Measurements from ENCODE around the gene HTRA3. TPM values are rescaled to one million over a fixed set of nuclear protein-coding genes. Genes with fewer than 3 reads are reported as not detected.
A peak's percentile ranks its signal among the peaks of the same experiment; 100 is the strongest.

The HTRA3 gene
- 16.3 and 19.7 TPM in 2 replicates for polyA plus RNA-seq (2011; rRNA removed)
- 10.5 and 10.7 TPM in 2 replicates for polyA minus RNA-seq (2011; rRNA and poly(A)+ RNA removed)

DNA sequence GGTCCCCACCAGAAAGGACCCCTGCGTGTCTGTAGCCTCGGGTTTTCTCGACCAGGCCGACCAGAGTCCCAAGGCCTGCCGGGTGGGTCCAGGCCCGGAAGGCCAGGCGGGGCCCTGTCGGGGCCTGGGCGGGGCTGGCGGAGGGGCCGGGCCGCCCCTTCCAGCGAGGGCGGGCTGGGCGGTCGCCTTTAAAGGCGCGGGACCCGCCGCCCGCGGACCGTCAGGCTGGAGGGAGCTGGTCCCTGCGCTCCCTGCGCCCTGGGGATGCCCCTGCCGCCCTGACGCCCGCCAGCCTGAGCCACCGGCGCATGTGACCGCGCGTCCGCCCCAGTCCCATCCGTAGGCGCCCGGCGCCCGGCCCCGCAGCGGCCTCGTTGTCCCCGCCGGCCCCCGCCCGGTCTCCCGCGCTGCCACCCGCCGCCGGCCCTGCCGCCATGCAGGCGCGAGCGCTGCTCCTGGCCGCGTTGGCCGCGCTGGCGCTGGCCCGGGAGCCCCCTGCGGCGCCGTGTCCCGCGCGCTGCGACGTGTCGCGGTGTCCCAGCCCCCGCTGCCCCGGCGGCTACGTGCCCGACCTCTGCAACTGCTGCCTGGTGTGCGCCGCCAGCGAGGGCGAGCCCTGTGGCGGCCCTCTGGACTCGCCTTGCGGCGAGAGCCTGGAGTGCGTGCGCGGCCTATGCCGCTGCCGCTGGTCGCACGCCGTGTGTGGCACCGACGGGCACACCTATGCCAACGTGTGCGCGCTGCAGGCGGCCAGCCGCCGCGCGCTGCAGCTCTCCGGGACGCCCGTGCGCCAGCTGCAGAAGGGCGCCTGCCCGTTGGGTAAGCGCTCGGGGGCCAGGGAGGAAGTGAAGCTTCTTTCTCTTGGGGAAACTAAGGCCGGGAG, at the start of gene HTRA3:
Gene HTRA3, plus strand, starts transcription at position 220 of the 883 bp plus-strand sequence. Its CDS starts 215 bp downstream, at position 435.
- CTCF ChIA-PET, result interaction anchor here (1.2 kb wide), 1 partner anchor 28 kb away, joined by 3 read pairs; no protein-coding TSS in a partner anchor
- TF ChIP-seq, protein P1, sequence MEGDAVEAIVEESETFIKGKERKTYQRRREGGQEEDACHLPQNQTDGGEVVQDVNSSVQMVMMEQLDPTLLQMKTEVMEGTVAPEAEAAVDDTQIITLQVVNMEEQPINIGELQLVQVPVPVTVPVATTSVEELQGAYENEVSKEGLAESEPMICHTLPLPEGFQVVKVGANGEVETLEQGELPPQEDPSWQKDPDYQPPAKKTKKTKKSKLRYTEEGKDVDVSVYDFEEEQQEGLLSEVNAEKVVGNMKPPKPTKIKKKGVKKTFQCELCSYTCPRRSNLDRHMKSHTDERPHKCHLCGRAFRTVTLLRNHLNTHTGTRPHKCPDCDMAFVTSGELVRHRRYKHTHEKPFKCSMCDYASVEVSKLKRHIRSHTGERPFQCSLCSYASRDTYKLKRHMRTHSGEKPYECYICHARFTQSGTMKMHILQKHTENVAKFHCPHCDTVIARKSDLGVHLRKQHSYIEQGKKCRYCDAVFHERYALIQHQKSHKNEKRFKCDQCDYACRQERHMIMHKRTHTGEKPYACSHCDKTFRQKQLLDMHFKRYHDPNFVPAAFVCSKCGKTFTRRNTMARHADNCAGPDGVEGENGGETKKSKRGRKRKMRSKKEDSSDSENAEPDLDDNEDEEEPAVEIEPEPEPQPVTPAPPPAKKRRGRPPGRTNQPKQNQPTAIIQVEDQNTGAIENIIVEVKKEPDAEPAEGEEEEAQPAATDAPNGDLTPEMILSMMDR (IDR thresholded peaks at IDR 0.05; ENCODE audit: low read depth, low read length), result no peak
- Histone ChIP-seq H3K27me3 (ENCODE audit: control insufficient read depth, insufficient read depth, low read length) (peaks cover 2% of the 10 kb centered on the region), H3K27ac (ENCODE audit: low read depth, low read length) (no peak within 1 kb of the TSS), H3K4me3 (ENCODE audit: low read depth, low read length) (peak within 1 kb of the TSS; percentile 48), H3K9me3 (ENCODE audit: control insufficient read depth, insufficient read depth, low read length) (no peaks in the 10 kb centered on the region; the same call in 1 of the 2 replicates)
- POLR2A ChIA-PET, result interaction anchor here (0.6 to 2.0 kb wide), 7 partner anchors 9 to 138 kb away, joined by 3 to 8 read pairs (median 6); no protein-coding TSS in a partner anchor
- DNase-seq (ENCODE audit: low read depth, low spot score), result peak; percentile 7

DNA sequence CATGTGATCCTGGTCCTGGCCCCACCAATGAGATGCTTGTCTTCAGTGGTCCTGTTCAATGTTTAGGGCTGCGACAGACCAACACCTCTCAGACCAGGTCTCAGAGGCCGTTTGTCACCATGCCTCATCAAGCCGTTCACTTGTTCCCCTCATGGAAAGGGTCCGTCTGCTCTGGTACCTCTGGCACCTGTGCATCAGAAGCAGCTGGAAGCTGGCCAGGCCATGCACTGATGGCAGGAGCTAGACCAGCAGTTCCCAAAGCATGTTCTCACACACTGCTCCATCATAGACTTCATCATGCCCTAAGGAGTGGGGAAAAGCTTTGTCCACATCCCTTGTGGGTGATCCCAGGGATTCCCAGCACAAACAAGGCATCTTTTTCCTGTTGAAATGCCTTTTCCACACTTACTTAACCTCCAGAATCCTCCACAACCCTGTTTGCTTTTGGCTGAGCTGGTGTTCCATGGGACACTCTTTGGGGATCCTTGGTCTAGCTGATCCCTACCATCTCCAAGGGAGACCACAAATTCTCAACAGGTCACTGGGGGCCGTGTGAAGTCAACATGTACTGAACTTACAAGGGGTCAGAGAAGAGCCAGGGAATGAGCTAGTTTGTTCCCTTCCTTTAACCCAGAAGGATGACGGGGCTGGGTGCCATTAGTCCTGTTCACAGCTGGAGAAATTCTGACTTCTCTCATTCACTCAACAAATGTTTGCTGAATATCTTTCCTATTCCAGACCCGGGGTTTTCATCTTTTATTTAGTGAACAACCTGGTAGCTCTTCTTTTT, 48.7 kb upstream of the HTRA3 start:
- no peak overlapping the region for H3K4me3 ChIP-seq (ENCODE audit: low read depth, low read length)
- no peaks in the 10 kb centered on the region; the same call in 1 of the 2 replicates for H3K9me3 ChIP-seq (ENCODE audit: control insufficient read depth, insufficient read depth, low read length)
- no peak overlapping the region for H3K27ac ChIP-seq (ENCODE audit: low read depth, low read length)
- H3K27me3 ChIP-seq (ENCODE audit: control insufficient read depth, insufficient read depth, low read length), result peaks cover 2% of the 10 kb centered on the region
- POLR2A ChIA-PET, result interaction anchor here (2.0 kb wide), 1 partner anchor 22 kb away, joined by 5 read pairs; the partner anchor contains the start of gene SH3TC1
- no peak for DNase-seq (ENCODE audit: low read depth, low spot score)
- TF ChIP-seq, protein P1 (IDR thresholded peaks at IDR 0.05; ENCODE audit: low read depth, low read length), result no peak
- CTCF ChIA-PET, result interaction anchor here (0.8 to 2.6 kb wide), 3 partner anchors 20 to 182 kb away, joined by 4 to 11 read pairs (median 7); no protein-coding TSS in a partner anchor

DNA sequence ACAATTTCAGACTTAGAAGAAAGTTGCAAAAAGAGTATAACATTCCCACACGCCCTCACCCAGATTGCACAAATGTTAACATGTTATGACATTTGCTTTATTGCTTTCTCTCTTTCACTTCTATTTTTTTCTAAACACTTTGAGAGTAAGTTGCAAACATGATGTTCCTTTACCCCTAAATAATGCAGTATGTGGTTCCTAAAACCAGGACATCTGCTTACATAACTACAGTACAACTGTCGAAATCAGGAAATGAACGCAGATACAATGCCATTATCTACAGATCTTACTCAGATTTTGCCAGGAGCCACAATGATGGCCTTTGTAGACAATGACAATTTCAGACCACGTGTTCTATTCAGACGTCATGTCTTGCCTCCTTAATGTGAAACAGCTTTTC, 48.1 kb upstream of the HTRA3 start:
- Histone ChIP-seq H3K4me3 (ENCODE audit: low read depth, low read length) (no peak overlapping the region), H3K27me3 (ENCODE audit: control insufficient read depth, insufficient read depth, low read length) (peaks cover 2% of the 10 kb centered on the region), H3K27ac (ENCODE audit: low read depth, low read length) (no peak overlapping the region), H3K9me3 (ENCODE audit: control insufficient read depth, insufficient read depth, low read length) (no peaks in the 10 kb centered on the region; the same call in 1 of the 2 replicates)
- TF ChIP-seq, protein P1 (IDR thresholded peaks at IDR 0.05; ENCODE audit: low read depth, low read length), result no peak
- POLR2A ChIA-PET, result interaction anchor here (2.0 kb wide), 1 partner anchor 22 kb away, joined by 5 read pairs; the partner anchor contains the start of gene SH3TC1
- CTCF ChIA-PET, result interaction anchor here (0.8 to 2.6 kb wide), 3 partner anchors 19 to 181 kb away, joined by 4 to 11 read pairs (median 7); no protein-coding TSS in a partner anchor
- no peak for DNase-seq (ENCODE audit: low read depth, low spot score)

DNA sequence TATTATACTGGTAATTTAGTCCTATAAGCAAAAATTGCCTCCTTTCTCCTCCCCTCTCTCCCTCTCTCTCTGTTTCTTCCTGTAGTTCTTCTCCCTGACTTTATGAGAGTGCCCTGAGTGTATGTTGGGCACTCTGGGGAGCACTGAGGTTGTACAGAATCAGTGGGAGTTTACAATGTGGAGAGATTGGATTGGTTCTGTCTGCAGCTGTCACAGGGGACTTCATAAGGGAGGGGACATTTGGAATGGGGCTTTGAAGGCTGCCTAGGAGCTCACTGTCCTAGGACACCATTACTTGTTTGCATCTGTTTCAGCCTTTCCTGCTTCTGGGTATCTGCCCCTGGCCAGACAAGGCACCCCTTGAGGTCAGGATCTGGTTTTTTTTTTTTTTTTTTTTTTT, 47.6 kb upstream of the HTRA3 start:
- Histone ChIP-seq H3K27me3 (ENCODE audit: control insufficient read depth, insufficient read depth, low read length) (peaks cover 2% of the 10 kb centered on the region), H3K4me3 (ENCODE audit: low read depth, low read length) (no peak overlapping the region), H3K9me3 (ENCODE audit: control insufficient read depth, insufficient read depth, low read length) (no peaks in the 10 kb centered on the region; the same call in 1 of the 2 replicates), H3K27ac (ENCODE audit: low read depth, low read length) (no peak overlapping the region)
- ChIA-PET POLR2A (interaction anchor here (2.0 kb wide), 1 partner anchor 23 kb away, joined by 5 read pairs; the partner anchor contains the start of gene SH3TC1), CTCF (interaction anchor here (0.8 to 2.6 kb wide), 3 partner anchors 19 to 181 kb away, joined by 4 to 11 read pairs (median 7); no protein-coding TSS in a partner anchor)
- DNase-seq (ENCODE audit: low read depth, low spot score), result no peak
- TF ChIP-seq, protein P1 (IDR thresholded peaks at IDR 0.05; ENCODE audit: low read depth, low read length), result no peak
